Adrenal gland (tissue), 12 donors: ENCODE measurements around the gene CDHR2. TPM values are rescaled to one million over a fixed set of nuclear protein-coding genes. Genes with fewer than 3 reads are reported as not detected.

ENCODE experiments used
- DNase-seq, 7 donors: peaks; one replicate each; pipeline ENCODE4 v3.0.0-alpha.2; 2019 to 2020
- H3K27ac ChIP-seq, 5 donors: fragments of 200-600 bp; sonication (generic) in 4 of 5; 1 replicate in 3 of 5; 2 replicates in 2 of 5; pipeline versions ENCODE4 v1.5.1 to v1.8.0; 2016 to 2020; ENCODE audit warnings: mild to moderate bottlenecking in 1 of 5
- H3K27me3 ChIP-seq: fragments of 200-600 bp; 2 replicates; pipeline ENCODE4 v1.8.0; 2021
- H3K36me3 ChIP-seq, 2 donors: fragments of 200-600 bp; replicated peaks in 1 of 2; 1 replicate in 1 of 2; 2 replicates in 1 of 2; pipeline versions ENCODE4 v1.5.1 to v1.8.0; 2018 to 2022
- H3K4me1 ChIP-seq, 2 donors: fragments of 200-600 bp; replicated peaks in 1 of 2; 1 replicate in 1 of 2; 2 replicates in 1 of 2; pipeline versions ENCODE4 v1.5.1 to v1.8.0; 2018 to 2021
- H3K4me3 ChIP-seq, 4 donors: fragments of 200-600 bp; sonication (generic) in 3 of 4; one replicate each; pipeline ENCODE4 v1.5.1; 2016 to 2018
- H3K9me3 ChIP-seq, 3 donors: fragments of 200-600 bp; sonication (generic) in 1 of 3; replicated peaks in 1 of 3; 1 replicate in 2 of 3; 2 replicates in 1 of 3; pipeline versions ENCODE4 v1.5.1 to v1.8.0; 2016 to 2021
- CTCF ChIP-seq, 6 experiments: fragments of 450-650 bp in 4 of 6; fragments of 200-600 bp in 2 of 6; sonication (generic) in 1 of 6; IDR thresholded peaks; 1 replicate in 5 of 6; 2 replicates in 1 of 6; pipeline versions ENCODE4 v1.5.1 to v1.8.0; 2016 to 2021; ENCODE audit warnings: antibody characterized with exemption in 6 of 6, mild to moderate bottlenecking in 2 of 6, moderate library complexity in 1 of 6
- POLR2A ChIP-seq, 2 donors: fragments of 450-650 bp; IDR thresholded peaks; one replicate each; pipeline ENCODE4 v1.6.1; 2017; ENCODE audit warnings: antibody characterized with exemption in 2 of 2, mild to moderate bottlenecking in 2 of 2, moderate library complexity in 1 of 2
- WGBS, 4 donors: extraction: QIAGEN DNeasy Blood & Tissue Kit in 2 of 4; methylation state at CpG; one replicate each; pipeline versions ENCODE4 v1.1.5 to v1.1.7; 2013 to 2017; 5-methylcytosine and 5-hydroxymethylcytosine counted together
- intact Hi-C, 2 donors: fragments of 100-400 bp; cut with DNase I; formaldehyde crosslinking; loops; one replicate each; pipeline versions ENCODE4 v1.14.1 to v1.15.0; 2022 to 2023
- polyA plus RNA-seq, 3 donors: library from polyadenylated mRNA; stranded (reverse); fragments of 200-250 nt in 2 of 3; fragments of 350-450 nt in 1 of 3; fragmentation: Illumina TruSeq in 1 of 3; extraction: RNeasy Lipid Tissue Mini Kit (QIAGEN cat#74804) in 1 of 3; gene quantifications; one replicate each; pipeline ENCODE4 v1.2.3, GENCODE V29; 2013 to 2014
- total RNA-seq, 9 donors: library from RNA; depleted of rRNA in 4 of 9; stranded (reverse); fragments of >200 nt in 4 of 9; fragments of 120-200 nt in 1 of 9; fragmentation: NEBNext Ultra II Directional in 1 of 9; extraction: Animal tissue kit (Norgen Biotek cat#: 25700) in 1 of 9; gene quantifications; one replicate each; pipeline versions ENCODE4 v1.1.0 to v1.2.4, GENCODE V29; 2013 to 2023
- donor health status: healthy with polysubstance abuse.
- donor health status: Bipolar disorder and iron deficiency.
- donor health status: DM: yes; HTN: yes; CAD: no.
- donor health status: DM: no; HTN: no; CAD: no.
- donor health status: DM: no; HTN: no; CAD: no.
- donor health status: DM: yes; HTN: yes; CAD: no.

The CDHR2 gene
- total and polyA plus RNA-seq, 12 donors, result under 0.01 to 0.55 (median 0.15) TPM; not detected in 2

- H3K4me3 ChIP-seq, result no peak overlapping the region
- intact Hi-C loops, result no loop called here
- H3K27me3 ChIP-seq, result no peaks in the 10 kb centered on the region
- 57 to 72% (median 68%) methylated on average over 6 to 12 of the region's 12 CpGs for WGBS, 4 donors
- peak overlapping the region in 2 of 5 donors; percentile 17 to 44 for H3K27ac ChIP-seq
- no peaks in the 10 kb centered on the region for H3K36me3 ChIP-seq
- H3K9me3 ChIP-seq, result no peaks in the 10 kb centered on the region
- DNase-seq, result peak in 3 of 7 donors; percentile 43 to 72 (median 51)
- no peak for TF ChIP-seq POLR2A (IDR thresholded peaks at IDR 0.05)
- TF ChIP-seq CTCF (IDR thresholded peaks at IDR 0.05), result no peak
- peaks cover 4 to 21% of the 10 kb centered on the region in 2 donors for H3K4me1 ChIP-seq
Measured at GRCh38 chr5:176541338-176542134, 7.6 kb upstream of the CDHR2 start.

GRCh38 chr5:176542135-176542595 is 7.0 kb upstream of the CDHR2 start:
- no peaks in the 10 kb centered on the region for H3K9me3 ChIP-seq
- H3K27me3 ChIP-seq, result no peaks in the 10 kb centered on the region
- peak in 1 of 7 donors; percentile 56 for DNase-seq
- 50 to 80% (median 59%) methylated on average over 11 to 16 of the region's 16 CpGs for WGBS, 4 donors
- H3K27ac ChIP-seq, result peak overlapping the region in 2 of 5 donors; percentile 17 to 47
- TF ChIP-seq CTCF (IDR thresholded peaks at IDR 0.05) (no peak), POLR2A (IDR thresholded peaks at IDR 0.05) (no peak)
- intact Hi-C loops, result no loop called here
- H3K4me1 ChIP-seq, result peaks cover 4 to 21% of the 10 kb centered on the region in 2 donors
- no peaks in the 10 kb centered on the region for H3K36me3 ChIP-seq
- H3K4me3 ChIP-seq, result peak overlapping the region in 2 of 4 donors; percentile 37 to 81

GRCh38 chr5:176542596-176543427 is 6.3 kb upstream of the CDHR2 start:
- Histone ChIP-seq H3K9me3 (no peaks in the 10 kb centered on the region), H3K27ac (peak overlapping the region in 4 of 5 donors; percentile 19 to 77 (median 61)), H3K4me1 (peaks cover 4 to 21% of the 10 kb centered on the region in 2 donors), H3K36me3 (no peaks in the 10 kb centered on the region), H3K27me3 (no peaks in the 10 kb centered on the region), H3K4me3 (peak overlapping the region in 2 of 4 donors; percentile 37 to 81)
- peak in 4 of 7 donors; percentile 24 to 63 (median 38) for DNase-seq
- intact Hi-C loops, result no loop called here
- peak in 2 of 6 experiments; percentile 6 to 36 for TF ChIP-seq CTCF (IDR thresholded peaks at IDR 0.05)
- TF ChIP-seq POLR2A (IDR thresholded peaks at IDR 0.05), result no peak
- 1 to 7% (median 3%) methylated on average over 6 to 110 of the region's 110 CpGs for WGBS, 4 donors
